Cardiac muscle cell (in vitro differentiated cells and primary cell): ENCODE results near the gene MCC. TPM values are rescaled to one million over a fixed set of nuclear protein-coding genes. Genes with fewer than 3 reads are reported as not detected.

Experiments used
- DNase-seq, 2 donors: peaks; one replicate each; pipeline versions ENCODE4 v3.0.0 to v3.0.0-alpha.2; 2010 to 2017; ENCODE audit warnings: low read depth in 1 of 2, low spot score in 1 of 2
- H3K27ac ChIP-seq: fragments of 200-600 bp; sonication (generic); 2 replicates; pipeline ENCODE4 v1.5.1; 2016
- H3K27me3 ChIP-seq: fragments of 200-600 bp; sonication (generic); 2 replicates; pipeline ENCODE4 v1.6.0; 2016; ENCODE audit warnings: control low read depth
- H3K36me3 ChIP-seq: fragments of 200-600 bp; sonication (generic); 2 replicates; pipeline ENCODE4 v1.5.1; 2016; ENCODE audit warnings: control low read depth
- H3K4me1 ChIP-seq: fragments of 200-600 bp; sonication (generic); 2 replicates; pipeline ENCODE4 v1.8.1; 2017; ENCODE audit warnings: low read depth, mild to moderate bottlenecking, mixed run types
- H3K4me3 ChIP-seq: fragments of 200-600 bp; sonication (generic); 2 replicates; pipeline ENCODE4 v1.5.1; 2016; ENCODE audit warnings: mild to moderate bottlenecking
- H3K9me3 ChIP-seq: fragments of 200-600 bp; sonication (generic); 2 replicates; pipeline ENCODE4 v1.5.1; 2017; ENCODE audit warnings: low read depth, mild to moderate bottlenecking, control low read depth
- CTCF ChIP-seq: IDR thresholded peaks from 2 replicates; pipeline ENCODE4 v1.5.1; 2012; ENCODE audit warnings: low read depth, mild to moderate bottlenecking, low read length
- polyA plus RNA-seq: library from polyadenylated mRNA; unstranded; fragments of >200 nt; fragmentation: Nextera tagmentation; extraction: Ambion mirVana; gene quantifications from 2 replicates; pipeline ENCODE4 v1.2.1, GENCODE V29; 2016
- total RNA-seq: library from RNA; depleted of rRNA; stranded (reverse); fragments of >200 nt; gene quantifications from 2 replicates; pipeline ENCODE4 v1.2.3, GENCODE V29; 2016

MCC gene
- total and polyA plus RNA-seq, 2 experiments from 2014 or later, result 37.8 to 137 TPM

- H3K27me3 ChIP-seq, result no peaks in the 10 kb centered on the region
- H3K27ac ChIP-seq, result peak overlapping the region; percentile 63
- no peak overlapping the region for H3K4me3 ChIP-seq
- peaks cover 74% of the 10 kb centered on the region for H3K4me1 ChIP-seq
- DNase-seq, result no peak
- TF ChIP-seq CTCF, result no peak
- no peaks in the 10 kb centered on the region for H3K36me3 ChIP-seq
- no peaks in the 10 kb centered on the region for H3K9me3 ChIP-seq
Measured at GRCh38 chr5:113177225-113177624, 311.0 kb downstream of the MCC start.

- Histone ChIP-seq H3K4me3 (no peak overlapping the region), H3K9me3 (no peaks in the 10 kb centered on the region), H3K27ac (no peak overlapping the region), H3K36me3 (no peaks in the 10 kb centered on the region), H3K27me3 (no peaks in the 10 kb centered on the region), H3K4me1 (peaks cover 75% of the 10 kb centered on the region)
- no peak for DNase-seq
- no peak for TF ChIP-seq CTCF
Measured at GRCh38 chr5:113176734-113177133, 311.5 kb downstream of the MCC start.

GRCh38 chr5:113176196-113176595 lies 312.1 kb downstream of the MCC start:
- Histone ChIP-seq H3K4me3 (no peak overlapping the region), H3K9me3 (no peaks in the 10 kb centered on the region), H3K27me3 (no peaks in the 10 kb centered on the region), H3K36me3 (no peaks in the 10 kb centered on the region), H3K4me1 (peaks cover 75% of the 10 kb centered on the region), H3K27ac (peak overlapping the region; percentile 5)
- TF ChIP-seq CTCF, result no peak
- DNase-seq, result no peak

GRCh38 chr5:113172231-113172826 lies 315.9 kb downstream of the MCC start:
- no peak overlapping the region for H3K4me3 ChIP-seq
- no peaks in the 10 kb centered on the region for H3K9me3 ChIP-seq
- H3K36me3 ChIP-seq, result no peaks in the 10 kb centered on the region
- peaks cover 68% of the 10 kb centered on the region for H3K4me1 ChIP-seq
- H3K27me3 ChIP-seq, result no peaks in the 10 kb centered on the region
- no peak for DNase-seq
- peak overlapping the region; percentile 22 for H3K27ac ChIP-seq
- no peak for TF ChIP-seq CTCF

GRCh38 chr5:113171520-113171919 lies 316.7 kb downstream of the MCC start:
- H3K36me3 ChIP-seq, result no peaks in the 10 kb centered on the region
- peaks cover 70% of the 10 kb centered on the region for H3K4me1 ChIP-seq
- no peak overlapping the region for H3K27ac ChIP-seq
- DNase-seq, result no peak
- no peaks in the 10 kb centered on the region for H3K9me3 ChIP-seq
- H3K27me3 ChIP-seq, result no peaks in the 10 kb centered on the region
- TF ChIP-seq CTCF, result no peak
- H3K4me3 ChIP-seq, result no peak overlapping the region
